Pancreas (tissue), 10 donors: ENCODE results near the gene CFAP97. TPM values are rescaled to one million over a fixed set of nuclear protein-coding genes. Genes with fewer than 3 reads are reported as not detected.

ENCODE experiments used
- ATAC-seq, 4 donors: fragments of 200-7000 bp; cut with Tn5 transposase; one replicate each; pipeline versions ENCODE4 v1.8.0 to v1.9.1; 2020; ENCODE audit warnings: mild to moderate bottlenecking in 4 of 4, moderate library complexity in 4 of 4
- DNase-seq, 6 donors: peaks; one replicate each; pipeline ENCODE4 v3.0.0-alpha.2; 2020
- FAIRE-seq: peaks from 2 replicates; lab custom pipeline; 2012; peaks lifted over from hg19 to GRCh38; lab: Jason Lieb, UNC
- H3K27ac ChIP-seq, 4 donors: fragments of 200-600 bp; sonication (generic); 1 replicate in 3 of 4; 2 replicates in 1 of 4; pipeline versions ENCODE4 v1.5.0 to v1.8.0; 2020
- H3K27me3 ChIP-seq, 4 donors: fragments of 200-600 bp; one replicate each; pipeline ENCODE4 v1.8.0; 2021
- H3K36me3 ChIP-seq, 3 donors: fragments of 200-600 bp; sonication (generic) in 1 of 3; one replicate each; pipeline versions ENCODE4 v1.5.0 to v1.8.0; 2020 to 2021
- H3K4me1 ChIP-seq, 3 donors: fragments of 200-600 bp; one replicate each; pipeline ENCODE4 v1.8.0; 2021
- H3K4me3 ChIP-seq, 4 donors: fragments of 200-600 bp; sonication (generic) in 2 of 4; one replicate each; pipeline versions ENCODE4 v1.5.0 to v1.8.0; 2020 to 2021
- H3K9me3 ChIP-seq, 4 donors: fragments of 200-600 bp; one replicate each; pipeline ENCODE4 v1.8.0; 2021
- CTCF ChIP-seq, 4 donors: fragments of 200-600 bp; sonication (generic) in 3 of 4; IDR thresholded peaks; one replicate each; pipeline versions ENCODE4 v1.5.0 to v1.8.0; 2021; ENCODE audit warnings: antibody characterized with exemption in 4 of 4
- WGBS, 2 donors: extraction: QIAGEN DNeasy Blood & Tissue Kit; methylation state at CpG; one replicate each; pipeline ENCODE4 v1.1.7; 2013; 5-methylcytosine and 5-hydroxymethylcytosine counted together
- intact Hi-C, 3 donors: fragments of 100-400 bp; cut with DNase I; formaldehyde crosslinking; loops; one replicate each; pipeline versions ENCODE4 v1.11.1 to v1.14.2; 2022
- polyA plus RNA-seq, 2 donors: library from polyadenylated mRNA; stranded (reverse); fragments of 200-250 nt; gene quantifications; one replicate each; pipeline ENCODE4 v1.2.3, GENCODE V29; 2013
- total RNA-seq, 6 donors: library from RNA; stranded (reverse); fragmentation: NEBNext Ultra II Directional in 4 of 6; extraction: Animal tissue kit (Norgen Biotek cat#: 25700) in 4 of 6; gene quantifications; one replicate each; pipeline versions ENCODE4 v1.2.1 to v1.2.4, GENCODE V29; 2021 to 2023
- donor health status: healthy with polysubstance abuse.
- donor health status: DM: no; HTN: no; CAD: no; lungs with moderate emphysema.
- donor health status: DM: no; HTN: no; CAD: no.
- donor health status: control.
- donor health status: control.
- donor health status: Bipolar disorder and iron deficiency.
- donor health status: DM: yes; HTN: yes; CAD: no.
- donor health status: DM: no; HTN: no; CAD: no.
- donor health status: DM: no; HTN: no; CAD: no.
- donor health status: DM: yes; HTN: yes; CAD: no.

Gene CFAP97
- total and polyA plus RNA-seq, 8 donors, result 3.4 to 19.2 (median 14.4) TPM

GRCh38 chr4:185115827-185116232 is 88.0 kb downstream of the CFAP97 start:
- Histone ChIP-seq H3K36me3 (no peaks in the 10 kb centered on the region), H3K9me3 (no peaks in the 10 kb centered on the region), H3K4me1 (peaks cover 11 to 22% (median 15%) of the 10 kb centered on the region in 3 donors), H3K27ac (peak overlapping the region; percentile 43 to 82 (median 74)), H3K4me3 (peak overlapping the region in 1 of 4 donors; percentile 15), H3K27me3 (no peaks in the 10 kb centered on the region)
- FAIRE-seq (no peak), ATAC-seq (peak; percentile 92 to 99 (median 96)), DNase-seq (peak; percentile 69 to 93 (median 88))
- WGBS, 2 donors, result 4 to 6% methylated on average over 9 of the region's 9 CpGs
- intact Hi-C loops, result no loop called here
- no peak for TF ChIP-seq CTCF (IDR thresholded peaks at IDR 0.05)

- ATAC-seq, result no peak
- Histone ChIP-seq H3K4me3 (no peak overlapping the region), H3K4me1 (peaks cover 20 to 41% (median 28%) of the 10 kb centered on the region in 3 donors), H3K9me3 (no peaks in the 10 kb centered on the region), H3K27me3 (no peaks in the 10 kb centered on the region), H3K27ac (no peak overlapping the region), H3K36me3 (no peaks in the 10 kb centered on the region)
- intact Hi-C loops, result no loop called here
- no peak for TF ChIP-seq CTCF (IDR thresholded peaks at IDR 0.05)
- 65 to 77% methylated on average over 2 of the region's 2 CpGs for WGBS, 2 donors
- no peak for DNase-seq
- FAIRE-seq, result no peak
Observed at GRCh38 chr4:185113340-185113739, 90.5 kb downstream of the CFAP97 start.

GRCh38 chr4:185112104-185112503 is 91.7 kb downstream of the CFAP97 start:
- DNase-seq (peak in 3 of 6 donors; percentile 44 to 74 (median 72)), FAIRE-seq (no peak), ATAC-seq (peak; percentile 54 to 78 (median 68))
- Histone ChIP-seq H3K36me3 (no peaks in the 10 kb centered on the region), H3K4me1 (peaks cover 20 to 47% (median 35%) of the 10 kb centered on the region in 3 donors), H3K27ac (peak overlapping the region in 3 of 4 donors; percentile 16 to 70 (median 48)), H3K9me3 (no peaks in the 10 kb centered on the region), H3K27me3 (no peaks in the 10 kb centered on the region), H3K4me3 (no peak overlapping the region)
- intact Hi-C loops, result no loop called here
- 73 to 74% methylated on average over 2 of the region's 2 CpGs for WGBS, 2 donors
- TF ChIP-seq CTCF (IDR thresholded peaks at IDR 0.05), result no peak

- ATAC-seq, result peak; percentile 63 to 80 (median 71)
- peaks cover 20 to 39% (median 29%) of the 10 kb centered on the region in 3 donors for H3K4me1 ChIP-seq
- H3K4me3 ChIP-seq, result no peak overlapping the region
- WGBS, 2 donors, result 30 to 34% methylated on average over 11 of the region's 11 CpGs
- no peaks in the 10 kb centered on the region for H3K9me3 ChIP-seq
- no peak for TF ChIP-seq CTCF (IDR thresholded peaks at IDR 0.05)
- no peaks in the 10 kb centered on the region for H3K27me3 ChIP-seq
- no peak for FAIRE-seq
- H3K36me3 ChIP-seq, result no peaks in the 10 kb centered on the region
- H3K27ac ChIP-seq, result peak overlapping the region; percentile 20 to 75 (median 57)
- peak; percentile 66 to 81 (median 76) for DNase-seq
- intact Hi-C loops, result no loop called here
Observed at GRCh38 chr4:185110375-185110823, 93.4 kb downstream of the CFAP97 start.

- Histone ChIP-seq H3K27me3 (no peaks in the 10 kb centered on the region), H3K27ac (peak overlapping the region; percentile 20 to 75 (median 57)), H3K4me1 (peaks cover 20 to 39% (median 29%) of the 10 kb centered on the region in 3 donors), H3K4me3 (no peak overlapping the region), H3K36me3 (no peaks in the 10 kb centered on the region), H3K9me3 (no peaks in the 10 kb centered on the region)
- FAIRE-seq, result no peak
- intact Hi-C loops, result no loop called here
- ATAC-seq, result no peak
- no peak for DNase-seq
- TF ChIP-seq CTCF (IDR thresholded peaks at IDR 0.05), result no peak
Observed at GRCh38 chr4:185109736-185110135, 94.1 kb downstream of the CFAP97 start.
